ENCODE data around the gene ZNF784.

DNA sequence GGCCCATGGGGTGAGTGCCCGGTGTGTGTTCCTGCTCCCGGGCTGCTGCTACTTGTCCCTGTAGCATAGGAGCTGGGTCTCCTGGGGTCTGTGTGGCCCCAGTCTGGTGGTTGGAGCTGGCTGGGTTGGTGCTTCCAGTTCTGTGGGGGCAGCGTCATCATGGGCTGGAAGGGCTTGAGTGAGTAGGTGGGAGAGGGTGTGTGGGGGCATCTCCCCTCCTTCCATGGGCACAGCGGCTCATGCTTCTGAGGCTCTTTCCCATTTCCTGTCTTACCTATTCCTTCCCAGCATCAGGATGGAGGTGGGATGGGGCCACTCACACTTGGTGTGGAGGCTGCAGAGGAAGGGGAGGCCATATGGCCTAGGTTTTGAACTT is 42.6 kb upstream of the ZNF784 start:
- TF ChIP-seq YY1 (IDR thresholded peaks at IDR 0.05; ENCODE audit: low read depth, low read length) (no peak), SIX5 (IDR thresholded peaks at IDR 0.05; ENCODE audit: low read depth, low read length) (no peak), EZH2 (IDR thresholded peaks at IDR 0.05; ENCODE audit: low read depth, low read length, severe bottlenecking) (no peak)
- TF ChIP-seq, protein P1, sequence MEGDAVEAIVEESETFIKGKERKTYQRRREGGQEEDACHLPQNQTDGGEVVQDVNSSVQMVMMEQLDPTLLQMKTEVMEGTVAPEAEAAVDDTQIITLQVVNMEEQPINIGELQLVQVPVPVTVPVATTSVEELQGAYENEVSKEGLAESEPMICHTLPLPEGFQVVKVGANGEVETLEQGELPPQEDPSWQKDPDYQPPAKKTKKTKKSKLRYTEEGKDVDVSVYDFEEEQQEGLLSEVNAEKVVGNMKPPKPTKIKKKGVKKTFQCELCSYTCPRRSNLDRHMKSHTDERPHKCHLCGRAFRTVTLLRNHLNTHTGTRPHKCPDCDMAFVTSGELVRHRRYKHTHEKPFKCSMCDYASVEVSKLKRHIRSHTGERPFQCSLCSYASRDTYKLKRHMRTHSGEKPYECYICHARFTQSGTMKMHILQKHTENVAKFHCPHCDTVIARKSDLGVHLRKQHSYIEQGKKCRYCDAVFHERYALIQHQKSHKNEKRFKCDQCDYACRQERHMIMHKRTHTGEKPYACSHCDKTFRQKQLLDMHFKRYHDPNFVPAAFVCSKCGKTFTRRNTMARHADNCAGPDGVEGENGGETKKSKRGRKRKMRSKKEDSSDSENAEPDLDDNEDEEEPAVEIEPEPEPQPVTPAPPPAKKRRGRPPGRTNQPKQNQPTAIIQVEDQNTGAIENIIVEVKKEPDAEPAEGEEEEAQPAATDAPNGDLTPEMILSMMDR (IDR thresholded peaks at IDR 0.05; ENCODE audit: control extremely low read depth in 1 of 3, insufficient read depth in 1 of 3, low read depth in 1 of 3, low read length in 3 of 3), result no peak
